HepG2 (cell line): ENCODE results near the gene ZNF618. TPM values are rescaled to one million over a fixed set of nuclear protein-coding genes. Genes with fewer than 3 reads are reported as not detected.

Source experiments
- ATF6 ChIP-seq: sonication (generic); formaldehyde crosslinking; conservative IDR thresholded peaks from 2 replicates; pipeline ENCODE4 v1.4.0; 2020; ENCODE audit warnings: missing genetic modification reagents
- KMT2A ChIP-seq: sonication (generic); formaldehyde crosslinking; IDR thresholded peaks from 2 replicates; pipeline ENCODE4 v1.4.0; 2020; ENCODE audit warnings: missing genetic modification reagents
- NFE2L1 ChIP-seq: sonication (generic); formaldehyde crosslinking; IDR thresholded peaks from 2 replicates; pipeline ENCODE4 v1.4.0; 2020; ENCODE audit warnings: missing genetic modification reagents, mild to moderate bottlenecking, borderline replicate concordance
- SNAI1 ChIP-seq: sonication (generic); formaldehyde crosslinking; IDR thresholded peaks from 2 replicates; pipeline ENCODE4 v1.5.0; 2020; ENCODE audit warnings: mild to moderate bottlenecking, missing genetic modification reagents, borderline replicate concordance
- SSRP1 ChIP-seq: IDR thresholded peaks from 2 replicates; pipeline ENCODE4 v1.6.1; 2016; ENCODE audit warnings: control low read depth
- TGIF2 ChIP-seq: IDR thresholded peaks from 2 replicates; pipeline ENCODE4 v1.6.1; 2016; ENCODE audit warnings: control low read depth, missing compliant biosample characterization
- ZIK1 ChIP-seq: sonication (generic); formaldehyde crosslinking; IDR thresholded peaks from 2 replicates; pipeline ENCODE4 v1.5.0; 2020; ENCODE audit warnings: mild to moderate bottlenecking, low read depth, missing genetic modification reagents, borderline replicate concordance
- ZNF484 ChIP-seq: sonication (generic); formaldehyde crosslinking; IDR thresholded peaks from 2 replicates; pipeline ENCODE4 v1.5.1; 2020; ENCODE audit warnings: mild to moderate bottlenecking, low read depth, missing genetic modification reagents, borderline replicate concordance
- ZNF557 ChIP-seq: sonication (generic); formaldehyde crosslinking; IDR thresholded peaks from 2 replicates; pipeline ENCODE4 v1.4.0; 2020; ENCODE audit warnings: missing genetic modification reagents
- ZNF746 ChIP-seq: sonication (generic); formaldehyde crosslinking; IDR thresholded peaks from 2 replicates; pipeline ENCODE4 v1.8.0; 2022; ENCODE audit warnings: mild to moderate bottlenecking, missing genetic modification reagents
- ZNF839 ChIP-seq: sonication (generic); formaldehyde crosslinking; IDR thresholded peaks from 2 replicates; pipeline ENCODE4 v1.4.0; 2020; ENCODE audit warnings: missing genetic modification reagents, mild to moderate bottlenecking, borderline replicate concordance
- polyA plus RNA-seq, 8 experiments: library from polyadenylated mRNA; depleted of rRNA in 3 of 8; stranded (reverse) in 7 of 8; unstranded in 1 of 8; fragments of >200 nt; fragmentation: Illumina TruSeq in 4 of 8; extraction: Trizol in 4 of 8; gene quantifications; 2 replicates each; pipeline versions ENCODE4 v1.2.1 to v1.2.3, GENCODE V29; 2011 to 2016; ENCODE audit warnings: low read depth in 4 of 8, missing spikeins in 1 of 8, mixed read lengths in 1 of 8; ENCODE audit not compliant: insufficient read depth in 1 of 8
- total RNA-seq, 5 experiments: library from RNA; depleted of rRNA; stranded (reverse); fragments of >200 nt; fragmentation: Illumina TruSeq; extraction: Trizol; gene quantifications; 2 replicates each; pipeline ENCODE4 v1.2.3, GENCODE V29; 2016; ENCODE audit warnings: low read depth in 1 of 5
- TF ChIP-seq, protein P1 (sequence below): sonication (generic); formaldehyde crosslinking; IDR thresholded peaks from 2 replicates; pipeline ENCODE4 v1.9.0; 2021; ENCODE audit warnings: missing genetic modification reagents, mild to moderate bottlenecking, borderline replicate concordance
- TF ChIP-seq, protein P2 (sequence below), 2 experiments: fragments of 450-650 bp in 1 of 2; sonication (generic) in 1 of 2; formaldehyde crosslinking in 1 of 2; IDR thresholded peaks; 2 replicates each; pipeline versions ENCODE4 v1.6.1 to v1.8.0; 2016 to 2022; ENCODE audit warnings: antibody characterized with exemption in 1 of 2, mild to moderate bottlenecking in 1 of 2, missing genetic modification reagents in 1 of 2
- TF ChIP-seq, protein P3 (sequence below): sonication (generic); formaldehyde crosslinking; IDR thresholded peaks from 2 replicates; pipeline ENCODE4 v1.5.0; 2020; ENCODE audit warnings: missing genetic modification reagents

The ZNF618 gene
- total and polyA plus RNA-seq, 2 of the 13 experiments (the other 11 are each of a cell fraction or from before 2014, with no cell fraction given): 0.07 TPM

DNA sequence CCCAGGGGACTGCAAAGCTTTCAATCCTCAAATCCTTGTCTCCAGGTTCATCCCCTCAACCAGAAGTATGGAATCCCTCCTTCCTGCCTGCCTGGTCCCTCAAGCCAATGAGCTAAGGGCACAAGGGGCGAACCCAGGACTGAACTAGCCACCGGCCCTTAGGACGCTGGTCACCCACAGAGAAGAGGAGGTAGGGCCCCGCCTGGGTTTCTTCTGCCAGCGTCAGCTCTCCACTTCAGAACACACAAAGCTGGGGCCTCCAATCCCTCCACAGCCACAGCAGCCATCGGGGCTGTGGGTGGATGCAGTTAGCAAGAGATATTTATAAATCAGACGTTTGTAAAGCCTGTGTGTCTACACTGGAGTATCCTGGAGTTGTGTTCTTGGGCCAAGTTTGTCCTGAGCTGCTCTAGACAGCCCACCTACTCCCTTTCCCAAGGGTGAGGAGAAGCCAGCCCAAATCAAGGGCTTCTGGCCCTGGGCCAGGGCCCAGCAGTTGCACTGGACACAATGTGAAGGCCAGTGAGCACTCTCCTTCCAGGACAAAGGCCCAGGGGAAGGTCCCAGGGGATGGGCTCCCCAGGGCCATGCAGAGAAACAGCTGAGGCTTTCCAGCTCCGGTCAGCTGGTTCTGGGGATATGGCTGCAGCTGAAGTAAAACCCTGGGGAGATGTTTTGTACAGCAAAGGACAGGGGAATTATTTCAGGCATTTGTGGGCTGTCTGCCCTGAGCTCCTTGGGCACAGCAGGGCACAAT is 183.1 kb downstream of the ZNF618 start (continued):
- TF ChIP-seq, protein P1, sequence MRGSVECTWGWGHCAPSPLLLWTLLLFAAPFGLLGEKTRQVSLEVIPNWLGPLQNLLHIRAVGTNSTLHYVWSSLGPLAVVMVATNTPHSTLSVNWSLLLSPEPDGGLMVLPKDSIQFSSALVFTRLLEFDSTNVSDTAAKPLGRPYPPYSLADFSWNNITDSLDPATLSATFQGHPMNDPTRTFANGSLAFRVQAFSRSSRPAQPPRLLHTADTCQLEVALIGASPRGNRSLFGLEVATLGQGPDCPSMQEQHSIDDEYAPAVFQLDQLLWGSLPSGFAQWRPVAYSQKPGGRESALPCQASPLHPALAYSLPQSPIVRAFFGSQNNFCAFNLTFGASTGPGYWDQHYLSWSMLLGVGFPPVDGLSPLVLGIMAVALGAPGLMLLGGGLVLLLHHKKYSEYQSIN (CRISPR knock-in tag): no peak
- TF ChIP-seq KMT2A (CRISPR knock-in tag) (no peak), SSRP1 (CRISPR knock-in tag) (peak; percentile 89; the same call in 1 of the 2 replicates), ATF6 (CRISPR knock-in tag) (no peak), SNAI1 (CRISPR knock-in tag) (no peak), ZNF839 (no peak), ZNF557 (no peak), ZNF484 (CRISPR knock-in tag) (0 out of 2 replicates have a peak, but pooled peaks have one; percentile 44), ZNF746 (CRISPR knock-in tag) (no peak), NFE2L1 (CRISPR knock-in tag) (no peak), TGIF2 (no peak), ZIK1 (CRISPR knock-in tag) (no peak)
- TF ChIP-seq, protein P2, sequence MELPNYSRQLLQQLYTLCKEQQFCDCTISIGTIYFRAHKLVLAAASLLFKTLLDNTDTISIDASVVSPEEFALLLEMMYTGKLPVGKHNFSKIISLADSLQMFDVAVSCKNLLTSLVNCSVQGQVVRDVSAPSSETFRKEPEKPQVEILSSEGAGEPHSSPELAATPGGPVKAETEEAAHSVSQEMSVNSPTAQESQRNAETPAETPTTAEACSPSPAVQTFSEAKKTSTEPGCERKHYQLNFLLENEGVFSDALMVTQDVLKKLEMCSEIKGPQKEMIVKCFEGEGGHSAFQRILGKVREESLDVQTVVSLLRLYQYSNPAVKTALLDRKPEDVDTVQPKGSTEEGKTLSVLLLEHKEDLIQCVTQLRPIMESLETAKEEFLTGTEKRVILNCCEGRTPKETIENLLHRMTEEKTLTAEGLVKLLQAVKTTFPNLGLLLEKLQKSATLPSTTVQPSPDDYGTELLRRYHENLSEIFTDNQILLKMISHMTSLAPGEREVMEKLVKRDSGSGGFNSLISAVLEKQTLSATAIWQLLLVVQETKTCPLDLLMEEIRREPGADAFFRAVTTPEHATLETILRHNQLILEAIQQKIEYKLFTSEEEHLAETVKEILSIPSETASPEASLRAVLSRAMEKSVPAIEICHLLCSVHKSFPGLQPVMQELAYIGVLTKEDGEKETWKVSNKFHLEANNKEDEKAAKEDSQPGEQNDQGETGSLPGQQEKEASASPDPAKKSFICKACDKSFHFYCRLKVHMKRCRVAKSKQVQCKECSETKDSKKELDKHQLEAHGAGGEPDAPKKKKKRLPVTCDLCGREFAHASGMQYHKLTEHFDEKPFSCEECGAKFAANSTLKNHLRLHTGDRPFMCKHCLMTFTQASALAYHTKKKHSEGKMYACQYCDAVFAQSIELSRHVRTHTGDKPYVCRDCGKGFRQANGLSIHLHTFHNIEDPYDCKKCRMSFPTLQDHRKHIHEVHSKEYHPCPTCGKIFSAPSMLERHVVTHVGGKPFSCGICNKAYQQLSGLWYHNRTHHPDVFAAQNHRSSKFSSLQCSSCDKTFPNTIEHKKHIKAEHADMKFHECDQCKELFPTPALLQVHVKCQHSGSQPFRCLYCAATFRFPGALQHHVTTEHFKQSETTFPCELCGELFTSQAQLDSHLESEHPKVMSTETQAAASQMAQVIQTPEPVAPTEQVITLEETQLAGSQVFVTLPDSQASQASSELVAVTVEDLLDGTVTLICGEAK (IDR thresholded peaks at IDR 0.05): no peak
- TF ChIP-seq, protein P2 (CRISPR knock-in tag; IDR thresholded peaks at IDR 0.05): peak; percentile 38; the same call in 1 of the 2 replicates
- TF ChIP-seq, protein P3, sequence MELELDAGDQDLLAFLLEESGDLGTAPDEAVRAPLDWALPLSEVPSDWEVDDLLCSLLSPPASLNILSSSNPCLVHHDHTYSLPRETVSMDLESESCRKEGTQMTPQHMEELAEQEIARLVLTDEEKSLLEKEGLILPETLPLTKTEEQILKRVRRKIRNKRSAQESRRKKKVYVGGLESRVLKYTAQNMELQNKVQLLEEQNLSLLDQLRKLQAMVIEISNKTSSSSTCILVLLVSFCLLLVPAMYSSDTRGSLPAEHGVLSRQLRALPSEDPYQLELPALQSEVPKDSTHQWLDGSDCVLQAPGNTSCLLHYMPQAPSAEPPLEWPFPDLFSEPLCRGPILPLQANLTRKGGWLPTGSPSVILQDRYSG (CRISPR knock-in tag): no peak
